Upper lobe of left lung (tissue), 4 donors: ENCODE results near the gene TRAPPC10.

Experiments
- CTCF ChIP-seq, 6 experiments: fragments of 450-650 bp in 4 of 6; fragments of 200-600 bp in 2 of 6; sonication (generic) in 2 of 6; IDR thresholded peaks; one replicate each; pipeline ENCODE4 v1.5.1; 2016 to 2019; ENCODE audit warnings: antibody characterized with exemption in 6 of 6
- EP300 ChIP-seq, 4 donors: sonication (generic); formaldehyde crosslinking; IDR thresholded peaks; one replicate each; pipeline ENCODE4 v1.5.1; 2017; ENCODE audit warnings: antibody characterized with exemption in 4 of 4, control low read depth in 2 of 4
- POLR2AphosphoS5 ChIP-seq, 2 donors: sonication (generic); formaldehyde crosslinking; IDR thresholded peaks; one replicate each; pipeline ENCODE4 v1.5.1; 2017; ENCODE audit warnings: antibody characterized with exemption in 2 of 2

- no peak for TF ChIP-seq CTCF (IDR thresholded peaks at IDR 0.05)
- no peak for TF ChIP-seq POLR2AphosphoS5 (IDR thresholded peaks at IDR 0.05)
- TF ChIP-seq EP300 (IDR thresholded peaks at IDR 0.05), result no peak
Measured at GRCh38 chr21:43979654-43980053, 32.5 kb upstream of the TRAPPC10 start.
